NCI-H1048 (cell line): ENCODE data around the gene DNAJB5.
"Not testable (repeated sequence)": the region's sequence is repeated elsewhere in the genome, so short reads cannot be mapped to it uniquely, and the experiment has no call there.

ENCODE experiments used
- DNase-seq: peaks from one replicate; lab custom pipeline; 2025; lab: John Stamatoyannopoulos, UW

The DNAJB5 gene

GRCh38 chr9:35000535-35001284 lies 11.2 kb downstream of the DNAJB5 start:
- no peak for DNase-seq

GRCh38 chr9:35001285-35001677 lies 11.7 kb downstream of the DNAJB5 start:
- no peak for DNase-seq

GRCh38 chr9:35001803-35002502 lies 12.4 kb downstream of the DNAJB5 start:
- DNase-seq, result no peak

- DNase-seq, result no peak
Measured at GRCh38 chr9:35002623-35003022, 13.1 kb downstream of the DNAJB5 start.

- DNase-seq, result not testable (repeated sequence)
Measured at GRCh38 chr9:35004299-35004698, 14.8 kb downstream of the DNAJB5 start.

- DNase-seq, result no peak
Measured at GRCh38 chr9:35010351-35010958, 20.9 kb downstream of the DNAJB5 start.

- no peak for DNase-seq
Measured at GRCh38 chr9:35014517-35014916, 25.0 kb downstream of the DNAJB5 start.

- DNase-seq, result not testable (repeated sequence)
Measured at GRCh38 chr9:35023443-35023842, 33.9 kb downstream of the DNAJB5 start.

GRCh38 chr9:35026671-35027070 lies 37.1 kb downstream of the DNAJB5 start:
- DNase-seq, result no peak

GRCh38 chr9:35027374-35027773 lies 37.8 kb downstream of the DNAJB5 start:
- DNase-seq, result no peak

- no peak for DNase-seq
Measured at GRCh38 chr9:35027860-35028259, 38.3 kb downstream of the DNAJB5 start.

- no peak for DNase-seq
Measured at GRCh38 chr9:35028341-35028740, 38.8 kb downstream of the DNAJB5 start.

- DNase-seq, result no peak
Measured at GRCh38 chr9:35029241-35029640, 39.7 kb downstream of the DNAJB5 start.

- no peak for DNase-seq
Measured at GRCh38 chr9:35029852-35030251, 40.3 kb downstream of the DNAJB5 start.

GRCh38 chr9:35033101-35033500 lies 43.6 kb downstream of the DNAJB5 start:
- no peak for DNase-seq

- no peak for DNase-seq
Measured at GRCh38 chr9:35035851-35036701, 46.5 kb downstream of the DNAJB5 start.

GRCh38 chr9:35042081-35042604 lies 52.6 kb downstream of the DNAJB5 start:
- DNase-seq, result no peak

- no peak for DNase-seq
Measured at GRCh38 chr9:35042891-35043545, 53.5 kb downstream of the DNAJB5 start.

GRCh38 chr9:35044071-35044470 lies 54.5 kb downstream of the DNAJB5 start:
- DNase-seq, result no peak
